DMS114 treated with DMSO at 0.1 percent for 48 hours (cell line): ENCODE data around the gene SYNPO.

ENCODE experiments used
- DNase-seq: peaks from one replicate; lab custom pipeline; 2025; ENCODE audit not compliant: unreplicated experiment; lab: John Stamatoyannopoulos, UW

The SYNPO gene

DNA sequence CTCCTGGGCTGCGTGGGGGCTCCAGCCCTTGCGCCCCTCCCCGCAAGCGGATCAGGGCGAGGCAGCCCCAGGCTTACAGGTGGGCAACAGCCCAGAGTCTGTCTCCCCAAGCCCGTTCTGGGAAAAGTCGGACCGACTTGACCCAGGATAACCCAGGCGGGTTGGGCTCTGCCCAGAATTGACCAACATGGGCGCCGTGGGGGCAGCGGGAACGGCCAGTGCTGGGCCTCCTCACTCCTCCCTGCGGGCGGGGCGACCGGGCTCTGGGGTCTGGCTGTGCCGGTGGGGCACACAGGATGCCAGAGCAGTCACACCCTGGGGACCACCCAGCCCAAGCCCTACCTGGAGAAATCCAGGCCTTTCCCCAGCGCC is 15.3 kb upstream of the SYNPO start:
- no peak for DNase-seq

- DNase-seq = no peak
Measured at GRCh38 chr5:150625831-150626746, 14.4 kb upstream of the SYNPO start.

- DNase-seq = no peak
Measured at GRCh38 chr5:150626853-150627276, 13.6 kb upstream of the SYNPO start.

GRCh38 chr5:150627731-150628545 is 12.5 kb upstream of the SYNPO start:
- DNase-seq = no peak

DNA sequence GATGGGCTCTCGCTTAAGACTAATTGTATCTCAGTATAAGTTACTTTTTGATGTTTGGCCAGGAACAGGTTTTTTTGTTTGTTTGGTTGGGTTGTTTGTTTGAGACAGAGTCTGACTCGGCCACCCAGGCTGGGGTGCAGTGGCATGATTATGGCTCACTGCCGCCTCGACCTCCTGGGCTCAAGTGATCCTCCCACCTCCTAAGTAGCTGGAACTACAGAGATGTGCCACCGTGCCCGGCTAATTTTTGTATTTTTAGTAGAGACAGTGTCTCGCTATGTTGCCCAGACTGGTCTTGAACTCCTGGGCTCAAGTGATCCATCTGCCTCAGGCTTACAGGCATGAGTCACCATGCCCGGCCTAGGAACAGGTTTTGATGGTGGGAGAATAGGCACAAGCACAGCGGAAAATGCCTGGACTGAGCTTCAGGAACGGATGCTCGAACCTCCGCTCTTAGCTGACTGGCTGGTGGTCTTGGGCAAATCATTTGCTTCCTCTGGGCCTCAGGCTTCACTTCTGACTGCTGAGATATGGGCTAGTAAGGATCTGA is 11.4 kb upstream of the SYNPO start:
- DNase-seq = no peak

GRCh38 chr5:150630016-150630415 is 10.4 kb upstream of the SYNPO start:
- DNase-seq = no peak

DNA sequence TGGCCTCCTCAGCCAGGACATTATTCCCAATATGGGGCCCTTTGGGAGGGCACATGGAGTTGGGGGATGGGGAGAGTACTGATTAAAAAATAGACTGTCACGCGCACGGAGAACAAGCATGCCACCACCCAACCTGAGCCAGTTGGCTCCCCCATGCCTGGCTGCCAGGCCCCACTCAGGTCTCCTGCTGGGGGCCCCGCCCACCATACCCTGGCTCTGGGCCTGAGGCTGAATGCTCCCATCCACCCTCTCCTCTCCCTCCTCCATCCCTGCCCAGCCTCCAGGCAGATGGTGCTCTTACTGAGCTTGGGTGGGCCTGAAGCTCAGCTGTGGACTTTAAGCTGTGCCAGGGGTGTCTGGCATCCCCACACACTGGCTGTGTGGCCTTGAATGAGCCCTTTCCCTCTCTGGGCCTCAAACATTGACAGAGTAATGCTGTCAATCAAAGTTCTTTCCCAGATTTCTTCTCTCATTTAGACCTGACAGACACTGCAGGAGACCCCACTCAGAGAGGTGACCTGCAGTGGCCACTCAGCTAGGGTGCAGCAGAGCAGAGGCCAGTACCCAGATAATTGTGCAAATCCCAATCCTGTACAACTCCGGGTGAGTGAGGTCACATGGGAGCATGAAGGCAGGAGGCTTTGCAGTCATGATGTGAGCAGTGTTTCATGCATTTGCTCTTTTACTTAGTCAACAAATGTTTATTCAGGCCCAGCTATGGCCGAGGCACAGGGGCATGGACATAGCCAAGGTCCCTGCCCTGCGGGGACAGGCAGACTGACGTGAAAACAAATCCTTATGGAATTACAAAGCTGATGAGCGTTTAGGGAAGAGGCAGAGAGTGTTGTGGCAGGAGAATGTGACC is 9.8 kb upstream of the SYNPO start:
- no peak for DNase-seq

- DNase-seq = no peak
Measured at GRCh38 chr5:150631326-150631701, 9.1 kb upstream of the SYNPO start.

- no peak for DNase-seq
Measured at GRCh38 chr5:150632305-150633160, 7.9 kb upstream of the SYNPO start.

GRCh38 chr5:150633429-150633828 is 7.0 kb upstream of the SYNPO start:
- DNase-seq = no peak

GRCh38 chr5:150636391-150637244 is 3.8 kb upstream of the SYNPO start:
- DNase-seq = no peak

DNA sequence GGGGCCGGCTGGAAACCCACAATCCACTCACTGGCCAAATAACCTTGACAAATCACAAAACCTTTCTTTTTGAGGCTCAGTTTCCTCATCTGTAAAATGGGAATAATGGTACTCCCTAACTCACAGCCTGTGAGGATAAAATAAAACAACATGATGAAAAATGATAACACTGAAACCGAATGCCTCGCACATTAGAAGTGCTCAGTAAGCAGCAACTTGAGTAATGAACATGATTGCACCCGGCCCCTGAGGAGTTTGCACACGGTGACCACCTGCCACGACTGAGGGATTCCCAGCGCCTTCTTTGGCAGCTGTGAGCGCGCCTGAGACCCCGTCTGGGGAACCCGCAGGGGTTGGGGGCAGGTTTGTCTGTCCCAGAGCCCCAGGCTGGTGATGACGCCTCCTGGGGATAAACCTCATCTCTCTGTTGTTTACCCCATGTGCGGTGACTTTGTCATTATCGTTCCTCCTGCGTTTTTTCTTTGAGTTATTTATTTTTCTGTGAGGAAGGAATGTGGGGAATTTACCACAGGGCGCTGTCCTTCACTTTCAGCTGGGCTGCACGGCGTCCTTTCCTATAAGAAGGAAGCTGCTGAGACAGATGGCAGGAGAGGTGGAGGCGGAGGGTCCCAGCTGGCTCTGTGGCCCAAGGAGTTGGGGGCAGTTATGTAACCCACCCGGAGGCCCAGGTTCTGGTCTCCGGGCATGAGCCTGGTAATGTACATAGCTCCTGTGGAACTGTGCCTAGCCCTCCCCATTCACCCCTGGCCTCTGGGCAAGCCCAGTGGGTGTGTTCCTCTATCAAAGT is 3.0 kb upstream of the SYNPO start:
- no peak for DNase-seq

DNA sequence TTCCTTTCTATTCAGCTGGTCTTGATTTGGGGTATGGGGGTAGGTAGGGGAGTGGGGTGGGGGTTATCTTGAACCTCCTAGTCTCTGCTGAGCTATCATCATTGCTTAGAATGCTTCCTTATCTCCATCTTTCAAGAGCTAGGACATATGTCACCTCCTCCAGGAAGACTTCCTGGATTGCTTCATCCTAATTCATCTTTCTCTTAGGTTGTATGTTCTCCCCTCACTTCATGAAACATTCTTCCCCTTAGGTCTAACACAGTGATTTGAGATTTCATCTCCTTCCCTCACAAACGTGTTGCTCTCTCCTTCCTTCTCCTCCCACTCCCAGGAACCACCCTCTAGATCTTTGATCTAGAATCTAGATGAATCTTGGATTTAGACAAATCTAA is 2.4 kb upstream of the SYNPO start:
- DNase-seq = no peak

DNA sequence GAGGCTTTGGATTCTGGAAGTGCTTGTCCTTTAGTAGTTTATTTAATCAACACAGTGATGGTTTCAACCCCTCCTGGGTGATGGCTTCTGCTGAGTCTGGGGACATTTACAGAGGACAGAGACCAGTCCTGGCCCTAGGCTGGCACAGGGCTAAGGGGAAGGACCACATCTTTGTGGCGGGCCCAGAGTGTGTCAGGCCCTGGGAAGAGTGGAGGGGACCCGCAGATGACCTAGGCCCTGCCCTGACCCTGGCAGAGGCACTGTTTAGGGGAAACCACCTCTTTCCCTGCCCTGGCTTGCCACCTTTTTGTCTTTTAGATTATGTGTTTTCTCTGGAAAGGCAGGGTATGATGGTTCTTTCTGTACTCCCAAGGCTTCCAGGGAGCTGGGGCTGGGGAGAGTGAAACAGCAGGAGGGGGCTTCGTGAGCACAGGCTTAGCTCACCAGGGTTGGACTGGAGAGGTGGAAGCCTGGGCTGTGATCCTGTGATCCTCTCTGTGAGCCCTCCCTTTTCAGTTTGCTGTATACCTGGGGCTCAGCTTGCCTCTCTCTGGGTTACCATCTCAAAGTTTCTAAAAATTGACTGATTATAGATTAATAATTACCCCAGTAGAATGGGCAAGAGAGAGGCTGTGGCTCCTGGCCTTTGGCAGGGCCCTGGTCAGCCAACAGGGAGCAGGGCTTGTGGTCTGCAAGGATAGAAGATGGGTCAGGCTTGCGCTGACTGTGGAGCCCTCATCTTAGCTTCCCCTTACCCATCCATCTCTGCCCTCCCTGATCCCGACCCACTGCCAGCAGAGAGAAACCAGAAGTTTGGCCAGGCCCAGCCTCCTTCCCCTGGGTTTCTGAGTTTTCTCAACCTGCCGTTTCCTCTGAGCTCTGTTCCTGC is 1.7 kb upstream of the SYNPO start:
- no peak for DNase-seq

- DNase-seq = no peak
Measured at GRCh38 chr5:150639377-150639692, 1.1 kb upstream of the SYNPO start.

DNA sequence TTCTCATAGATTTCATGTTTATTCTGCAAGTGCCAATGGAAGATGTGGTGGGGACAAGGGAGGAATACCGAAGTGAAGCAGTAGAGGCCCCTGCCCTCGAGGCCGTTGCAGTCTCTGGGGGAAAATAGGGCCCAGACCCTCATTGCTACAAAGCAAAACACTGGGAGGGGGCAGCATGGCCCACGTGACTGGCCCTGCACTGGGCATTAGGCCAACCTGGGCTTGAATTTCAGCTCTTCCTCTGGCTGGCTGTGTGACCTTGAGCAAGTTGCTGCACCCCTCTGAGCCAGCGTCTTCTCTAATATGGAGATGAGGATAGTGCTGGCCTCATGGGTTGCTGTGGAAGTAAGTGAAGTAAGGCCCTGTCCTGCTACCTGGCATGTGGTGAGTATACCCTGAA is 709 bp upstream of the SYNPO start:
- DNase-seq = no peak

- no peak for DNase-seq
Measured at GRCh38 chr5:150641006-150641570, 628 bp downstream of the SYNPO start.
